ENCODE measurements around the gene AK1. TPM values are rescaled to one million over a fixed set of nuclear protein-coding genes. Genes with fewer than 3 reads are reported as not detected.
A peak's percentile ranks its signal among the peaks of the same experiment; 100 is the strongest.

Gene AK1
- total RNA-seq, 1 experiment from 2014 or later: 61.1 TPM

DNA sequence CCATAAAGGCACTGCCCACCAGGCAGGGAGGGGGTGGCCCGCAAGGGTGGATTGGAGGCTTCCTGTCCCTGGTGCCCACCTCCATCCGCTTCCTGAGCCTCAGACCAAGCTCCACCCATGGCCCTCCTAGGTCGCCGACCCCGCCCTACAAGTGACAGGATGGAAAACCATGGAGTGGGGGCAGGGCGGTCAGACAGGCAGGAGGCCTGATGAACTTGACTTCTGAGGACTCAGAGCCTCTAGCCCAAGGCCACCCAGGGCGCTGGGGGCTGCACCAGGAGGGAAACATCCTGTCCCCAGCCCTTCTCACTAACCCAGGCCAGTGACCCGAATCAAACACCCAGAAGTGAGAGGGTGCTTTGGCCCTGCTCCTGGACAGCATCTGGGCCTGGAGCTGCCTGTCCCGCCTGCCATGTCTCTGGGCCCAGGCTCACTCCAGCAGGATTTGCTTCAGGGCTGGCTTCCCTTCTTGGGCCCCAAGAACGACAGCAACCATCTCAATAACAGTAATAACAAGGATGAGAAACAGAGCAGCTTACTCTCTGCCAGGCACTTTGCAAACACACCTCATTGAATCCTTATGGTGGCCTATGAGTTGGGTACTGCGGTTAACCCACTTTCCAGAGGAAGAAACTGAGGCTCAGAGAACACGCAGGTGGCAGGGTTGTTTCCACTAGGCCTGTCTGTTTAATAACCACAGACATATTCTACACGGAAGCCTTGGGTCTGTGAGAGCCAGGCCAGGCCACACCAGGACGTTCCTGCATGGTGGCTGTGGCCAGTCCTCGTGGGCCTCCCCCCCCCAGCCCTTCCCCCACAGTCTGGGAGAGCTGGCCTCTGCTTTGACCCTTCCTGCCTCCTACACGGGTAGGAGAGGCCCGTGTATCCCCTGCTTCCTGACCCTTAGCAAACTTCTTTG lies 26.3 kb upstream of the AK1 start:
- Histone ChIP-seq H3K9ac (ENCODE audit: low read length) (peak overlapping the region; percentile 17; the same call in 1 of the 2 replicates), H3K79me2 (ENCODE audit: insufficient read depth, low read length) (peaks cover 3% of the 10 kb centered on the region; the same call in 1 of the 2 replicates), H3K4me3 (replicated peaks in 1 of 2; ENCODE audit: low read depth in 1 of 2, low read length in 2 of 2) (no peak overlapping the region), H3K4me1 (ENCODE audit: control insufficient read depth in 1 of 2, insufficient read depth in 2 of 2, low read length in 2 of 2) (peaks cover 26 to 50% of the 10 kb centered on the region in 2 experiments), H3K27ac (ENCODE audit: low read depth, low read length) (peak overlapping the region; percentile 30; the same call in 1 of the 2 replicates), H3K36me3 (ENCODE audit: control insufficient read depth in 1 of 2, insufficient read depth in 2 of 2, low read length in 2 of 2) (peaks cover 0 to 7% of the 10 kb centered on the region in 2 experiments; a peak in 1 of 4 replicates), H3K9me2 (ENCODE audit: insufficient read depth) (no peaks in the 10 kb centered on the region), H4K20me1 (ENCODE audit: insufficient read depth) (no peaks in the 10 kb centered on the region), H3K9me3 (ENCODE audit: control insufficient read depth in 1 of 2, insufficient read depth in 1 of 2, low read depth in 1 of 2, low read length in 2 of 2) (no peaks in the 10 kb centered on the region), H2AFZ (ENCODE audit: low read depth, low read length, poor library complexity, severe bottlenecking) (no peak overlapping the region), H3K27me3 (ENCODE audit: insufficient read depth, low read length) (no peaks in the 10 kb centered on the region), H3K4me2 (ENCODE audit: low read length) (peak overlapping the region; percentile 52)
- TF ChIP-seq TCF7L2 (IDR thresholded peaks at IDR 0.05; ENCODE audit: borderline replicate concordance, extremely low read depth, insufficient read depth, insufficient read length) (no peak), POLR2AphosphoS5 (IDR thresholded peaks at IDR 0.05; ENCODE audit: low read depth, low read length) (0 out of 2 replicates have a peak, but pooled peaks have one; percentile 24)
- BruUV-seq (replicated peaks): no TSS peak
- ChIA-PET POLR2A (interaction anchor here (1.0 kb wide), 1 partner anchor 14 kb away, joined by 3 read pairs; no protein-coding TSS in a partner anchor), CTCF (interaction anchor here (1.0 kb wide), 1 partner anchor 169 kb away, joined by 4 read pairs; the partner anchor contains the start of gene TOR2A), RAD21 (ENCODE audit: low non-redundant PET in 1 of 2, low total read pairs in 2 of 2, uncharacterized antibody in 2 of 2, unreplicated experiment in 2 of 2) (no interaction called here)
- intact Hi-C loops (cut with micrococcal nuclease): no loop called here
- ATAC-seq: no peak
- no peak for DNase-seq (ENCODE audit: low read depth, low spot score)

DNA sequence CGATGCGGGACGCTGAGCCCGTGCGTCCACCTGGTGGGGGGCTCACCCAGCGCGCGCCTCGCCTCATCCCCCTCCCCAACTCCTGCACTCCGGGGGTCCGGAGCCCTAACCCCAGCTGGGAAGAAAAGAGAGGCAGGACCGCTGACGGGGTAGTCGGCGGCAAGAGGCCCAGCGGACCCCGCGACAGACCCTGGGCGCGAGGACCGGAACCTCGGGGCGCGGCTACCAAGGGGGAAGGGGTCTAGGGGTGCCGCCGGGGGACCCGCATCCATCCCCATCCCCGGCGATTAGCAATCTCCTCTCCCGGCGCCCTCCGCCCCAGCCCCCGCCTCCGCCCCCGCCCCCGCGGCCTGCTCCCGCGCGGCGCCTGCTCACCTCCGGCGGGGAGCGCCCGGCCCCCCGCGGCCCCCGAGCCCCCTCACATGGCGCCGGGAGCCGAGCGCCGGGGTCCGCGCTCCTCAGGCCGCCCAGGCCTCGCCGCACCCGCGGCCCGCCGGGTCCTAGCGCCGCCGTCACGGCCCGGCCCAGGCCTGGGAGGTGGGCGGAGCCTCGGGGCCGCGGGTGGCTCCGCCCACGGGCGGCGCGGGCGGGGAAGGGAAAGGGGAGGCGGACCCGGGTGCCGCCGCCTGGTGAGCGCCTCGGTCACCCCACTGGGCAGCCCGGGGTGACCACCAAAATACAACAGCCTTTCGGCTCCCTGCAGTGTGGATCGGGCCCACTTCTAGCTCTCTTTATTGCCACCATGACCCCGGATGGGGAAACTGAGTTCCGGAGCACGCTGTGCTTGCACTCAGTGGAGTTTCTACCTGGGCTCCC lies 21.9 kb upstream of the AK1 start, which contains the start of gene ST6GALNAC6:
ST6GALNAC6 (minus strand) TSS at position 476 of the 816 bp plus-strand sequence. CDS start 1,622 bp downstream, outside the sequence.
- RAD21 ChIA-PET (ENCODE audit: low non-redundant PET in 1 of 2, low total read pairs in 2 of 2, uncharacterized antibody in 2 of 2, unreplicated experiment in 2 of 2): no interaction called here

More for the DNA sequence above, 21.9 kb upstream of the AK1 start, which contains the start of gene ST6GALNAC6:
- ChIA-PET CTCF (interaction anchor here (0.6 kb wide), 1 partner anchor 29 kb away, joined by 4 read pairs; no protein-coding TSS in a partner anchor), POLR2A (interaction anchor here (1.4 to 2.2 kb wide), 2 partner anchors 10 to 20 kb away, joined by 3 to 6 read pairs; no protein-coding TSS in a partner anchor)
- DNase-seq (ENCODE audit: low read depth, low spot score) (no peak), ATAC-seq (peak; percentile 84)
- Histone ChIP-seq H3K4me1 (ENCODE audit: control insufficient read depth in 1 of 2, insufficient read depth in 2 of 2, low read length in 2 of 2) (peaks cover 36 to 55% of the 10 kb centered on the region in 2 experiments), H4K20me1 (ENCODE audit: insufficient read depth) (no peaks in the 10 kb centered on the region), H3K9ac (ENCODE audit: low read length) (peak within 1 kb of the TSS; percentile 90), H2AFZ (ENCODE audit: low read depth, low read length, poor library complexity, severe bottlenecking) (no peak within 1 kb of the TSS), H3K9me2 (ENCODE audit: insufficient read depth) (no peaks in the 10 kb centered on the region), H3K36me3 (ENCODE audit: control insufficient read depth in 1 of 2, insufficient read depth in 2 of 2, low read length in 2 of 2) (peaks cover 10 to 19% of the 10 kb centered on the region in 2 experiments), H3K4me2 (ENCODE audit: low read length) (peak within 1 kb of the TSS; percentile 94), H3K79me2 (ENCODE audit: insufficient read depth, low read length) (peaks cover 3% of the 10 kb centered on the region; the same call in 1 of the 2 replicates), H3K27me3 (ENCODE audit: insufficient read depth, low read length) (no peaks in the 10 kb centered on the region), H3K4me3 (replicated peaks in 1 of 2; ENCODE audit: low read depth in 1 of 2, low read length in 2 of 2) (peak within 1 kb of the TSS; percentile 89 to 93), H3K9me3 (ENCODE audit: control insufficient read depth in 1 of 2, insufficient read depth in 1 of 2, low read depth in 1 of 2, low read length in 2 of 2) (no peaks in the 10 kb centered on the region; a peak in 2 of 4 replicates), H3K27ac (ENCODE audit: low read depth, low read length) (peak within 1 kb of the TSS; percentile 92)
- BruUV-seq (replicated peaks): no TSS peak
- peak; percentile 74; the same call in 1 of the 2 replicates for TF ChIP-seq ZFX (IDR thresholded peaks at IDR 0.05)
- TF ChIP-seq EGR1 (IDR thresholded peaks at IDR 0.05; ENCODE audit: low read depth): 0 out of 2 replicates have a peak, but pooled peaks have one; percentile 34
- TF ChIP-seq POLR2AphosphoS5 (IDR thresholded peaks at IDR 0.05; ENCODE audit: low read depth, low read length): peak; percentile 76
- TF ChIP-seq, protein P1, sequence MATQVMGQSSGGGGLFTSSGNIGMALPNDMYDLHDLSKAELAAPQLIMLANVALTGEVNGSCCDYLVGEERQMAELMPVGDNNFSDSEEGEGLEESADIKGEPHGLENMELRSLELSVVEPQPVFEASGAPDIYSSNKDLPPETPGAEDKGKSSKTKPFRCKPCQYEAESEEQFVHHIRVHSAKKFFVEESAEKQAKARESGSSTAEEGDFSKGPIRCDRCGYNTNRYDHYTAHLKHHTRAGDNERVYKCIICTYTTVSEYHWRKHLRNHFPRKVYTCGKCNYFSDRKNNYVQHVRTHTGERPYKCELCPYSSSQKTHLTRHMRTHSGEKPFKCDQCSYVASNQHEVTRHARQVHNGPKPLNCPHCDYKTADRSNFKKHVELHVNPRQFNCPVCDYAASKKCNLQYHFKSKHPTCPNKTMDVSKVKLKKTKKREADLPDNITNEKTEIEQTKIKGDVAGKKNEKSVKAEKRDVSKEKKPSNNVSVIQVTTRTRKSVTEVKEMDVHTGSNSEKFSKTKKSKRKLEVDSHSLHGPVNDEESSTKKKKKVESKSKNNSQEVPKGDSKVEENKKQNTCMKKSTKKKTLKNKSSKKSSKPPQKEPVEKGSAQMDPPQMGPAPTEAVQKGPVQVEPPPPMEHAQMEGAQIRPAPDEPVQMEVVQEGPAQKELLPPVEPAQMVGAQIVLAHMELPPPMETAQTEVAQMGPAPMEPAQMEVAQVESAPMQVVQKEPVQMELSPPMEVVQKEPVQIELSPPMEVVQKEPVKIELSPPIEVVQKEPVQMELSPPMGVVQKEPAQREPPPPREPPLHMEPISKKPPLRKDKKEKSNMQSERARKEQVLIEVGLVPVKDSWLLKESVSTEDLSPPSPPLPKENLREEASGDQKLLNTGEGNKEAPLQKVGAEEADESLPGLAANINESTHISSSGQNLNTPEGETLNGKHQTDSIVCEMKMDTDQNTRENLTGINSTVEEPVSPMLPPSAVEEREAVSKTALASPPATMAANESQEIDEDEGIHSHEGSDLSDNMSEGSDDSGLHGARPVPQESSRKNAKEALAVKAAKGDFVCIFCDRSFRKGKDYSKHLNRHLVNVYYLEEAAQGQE (IDR thresholded peaks at IDR 0.05; ENCODE audit: low read depth): no peak
- intact Hi-C loops (cut with micrococcal nuclease): no loop called here
